Erythroblast (primary cell): ENCODE results near the gene CCDC159.
"Not testable (repeated sequence)": the region's sequence is repeated elsewhere in the genome, so short reads cannot be mapped to it uniquely, and the experiment has no call there.

Experiments
- GATA1 ChIP-seq: IDR thresholded peaks from 2 replicates; pipeline ENCODE4 v1.6.1; 2011; ENCODE audit warnings: low read depth, mild to moderate bottlenecking, control low read depth, low read length, moderate library complexity
- POLR2A ChIP-seq: IDR thresholded peaks from 2 replicates; pipeline ENCODE4 v1.6.1; 2011; ENCODE audit warnings: mild to moderate bottlenecking, low read length

GRCh38 chr19:11320278-11320995 lies 25.9 kb upstream of the CCDC159 start:
- not testable (repeated sequence) for TF ChIP-seq POLR2A, GATA1
